Stimulated activated CD4-positive, alpha-beta T cell treated with anti-CD3 and anti-CD28 coated beads, Interleukin-12 subunit alpha, Interleukin-12 subunit beta, amount 100 ng/mL, for 4 hours (primary cell): ENCODE results near the gene CARMIL3.
A peak's percentile ranks its signal among the peaks of the same experiment; 100 is the strongest.

Source experiments
- DNase-seq: peaks from one replicate; pipeline ENCODE4 v3.0.0-alpha.2; 2020

Gene CARMIL3

DNA sequence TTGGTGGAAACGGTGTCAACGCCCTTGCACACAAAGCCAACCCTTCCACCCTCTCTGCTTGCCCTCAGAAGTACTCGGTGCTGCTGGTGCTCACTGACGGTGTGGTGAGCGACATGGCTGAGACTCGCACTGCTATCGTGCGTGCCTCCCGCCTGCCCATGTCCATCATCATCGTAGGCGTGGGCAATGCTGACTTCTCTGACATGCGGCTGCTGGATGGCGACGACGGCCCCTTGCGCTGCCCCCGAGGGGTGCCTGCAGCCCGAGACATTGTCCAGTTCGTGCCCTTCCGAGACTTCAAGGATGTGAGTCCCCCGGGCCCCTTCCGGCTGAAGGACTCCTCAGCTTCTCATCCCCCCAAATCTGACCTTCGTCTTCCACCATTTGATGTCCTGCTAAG is 25.3 kb downstream of the CARMIL3 start:
- no peak for DNase-seq

DNA sequence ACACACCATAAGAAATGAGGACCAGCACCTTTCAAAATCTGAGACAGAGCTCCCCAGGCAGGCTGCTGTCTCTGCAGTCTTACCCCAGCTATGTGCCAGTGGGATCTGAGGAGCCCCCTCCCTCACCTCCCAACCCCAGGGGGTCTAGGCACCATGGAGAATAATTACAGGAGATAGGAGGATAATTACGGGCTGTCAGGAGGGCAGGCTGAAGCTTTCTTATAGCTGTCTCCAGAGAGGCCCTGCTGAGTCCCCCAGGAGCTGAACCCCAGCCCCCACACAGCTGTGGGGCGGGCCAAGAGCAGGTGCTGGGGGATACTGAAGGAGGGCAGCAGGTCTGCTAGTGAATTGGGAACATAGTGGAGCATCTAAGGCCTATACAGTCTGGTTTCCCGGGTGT is 26.3 kb downstream of the CARMIL3 start:
- DNase-seq = no peak

DNA sequence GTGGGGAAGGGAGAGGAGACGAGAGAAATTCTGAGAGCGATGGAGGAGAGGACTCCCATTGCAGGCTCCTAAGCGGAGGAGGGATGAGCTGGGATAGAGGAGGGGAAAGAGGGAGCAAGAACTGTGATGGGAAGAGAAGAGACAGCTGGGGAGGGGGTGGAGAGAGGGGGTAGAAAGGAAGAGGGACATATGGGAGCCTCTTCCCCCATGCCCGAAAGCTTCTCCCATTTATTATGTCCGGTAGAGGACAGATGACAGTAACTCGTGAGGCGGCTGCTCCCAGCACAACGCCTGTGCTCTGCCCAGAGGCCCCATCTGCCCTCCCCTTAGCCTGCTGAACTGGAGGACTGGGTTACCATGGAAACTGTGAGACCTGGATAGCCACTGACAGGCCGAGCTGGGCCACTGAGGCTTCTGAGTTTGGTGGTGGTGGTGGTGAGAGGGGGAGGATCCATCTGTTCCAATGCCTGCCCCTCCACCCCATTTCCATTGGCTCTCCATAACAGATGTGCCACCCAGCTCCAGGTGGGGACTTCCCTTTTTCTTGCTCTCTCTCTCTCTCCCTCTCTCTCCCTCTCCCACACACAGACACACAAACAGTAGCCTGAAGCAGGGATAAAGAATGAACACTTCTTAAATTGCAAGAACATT is 27.8 kb downstream of the CARMIL3 start:
- no peak for DNase-seq

DNA sequence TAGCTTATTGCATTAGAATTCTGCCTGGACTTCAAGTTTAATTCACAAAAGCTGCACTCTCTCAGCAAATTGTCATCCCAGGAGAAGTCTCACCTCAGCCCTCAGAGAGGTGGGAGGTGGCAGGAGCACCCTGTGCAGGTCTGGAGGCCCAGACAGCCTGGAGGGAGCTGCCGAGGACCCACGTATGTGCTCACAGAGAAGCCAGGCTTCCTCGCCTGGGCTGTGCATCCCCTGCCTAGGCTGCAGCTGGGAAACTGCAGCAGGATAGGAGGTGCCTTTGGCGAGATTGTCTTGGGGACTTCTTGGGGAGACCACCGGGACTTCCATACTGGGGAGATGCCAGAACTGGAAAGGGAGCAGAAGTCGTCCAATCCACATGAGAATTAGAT is 28.3 kb downstream of the CARMIL3 start:
- no peak for DNase-seq

DNA sequence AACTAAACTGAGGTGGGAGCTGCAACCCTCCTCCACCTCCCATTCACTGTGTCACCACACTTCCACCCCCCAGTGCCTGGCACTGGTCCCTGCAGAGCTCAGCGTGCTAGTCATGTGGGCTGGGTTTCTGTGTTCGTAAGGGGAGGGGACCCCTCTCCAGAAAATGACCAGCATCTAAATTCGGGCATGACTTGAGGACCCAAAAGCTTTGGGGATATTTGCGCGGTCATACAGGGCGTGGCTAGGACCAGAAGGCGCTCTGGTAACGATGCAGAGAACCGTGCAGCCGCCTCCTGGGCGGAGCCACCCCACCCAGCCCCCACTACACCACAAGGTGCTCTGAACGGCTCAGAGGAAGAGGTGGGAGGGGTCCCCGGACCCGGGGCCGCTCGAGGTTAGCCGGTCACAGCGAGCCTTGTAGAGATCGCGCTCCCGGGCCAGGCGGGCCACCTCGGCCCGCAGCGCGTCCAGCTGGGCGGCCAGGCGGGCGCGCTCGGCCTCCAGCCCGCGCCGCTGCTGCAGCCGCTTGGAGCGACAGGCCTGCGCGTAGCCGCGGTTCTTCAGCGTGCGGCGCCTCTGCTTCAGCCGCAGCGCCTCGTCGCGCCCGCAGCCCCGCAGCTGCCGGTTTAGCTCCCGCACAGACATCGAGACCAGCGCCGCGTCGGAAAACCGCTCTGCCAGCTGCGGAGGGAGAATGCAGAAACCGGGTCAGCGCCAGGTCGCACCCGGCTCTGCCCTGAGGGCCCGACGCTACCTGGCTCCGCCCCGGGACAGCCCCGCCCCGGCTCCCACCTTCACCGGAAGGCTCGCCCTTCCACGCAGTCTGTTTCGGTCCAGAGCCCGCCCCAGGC is 29.3 kb downstream of the CARMIL3 start:
- peak; percentile 66 for DNase-seq

DNA sequence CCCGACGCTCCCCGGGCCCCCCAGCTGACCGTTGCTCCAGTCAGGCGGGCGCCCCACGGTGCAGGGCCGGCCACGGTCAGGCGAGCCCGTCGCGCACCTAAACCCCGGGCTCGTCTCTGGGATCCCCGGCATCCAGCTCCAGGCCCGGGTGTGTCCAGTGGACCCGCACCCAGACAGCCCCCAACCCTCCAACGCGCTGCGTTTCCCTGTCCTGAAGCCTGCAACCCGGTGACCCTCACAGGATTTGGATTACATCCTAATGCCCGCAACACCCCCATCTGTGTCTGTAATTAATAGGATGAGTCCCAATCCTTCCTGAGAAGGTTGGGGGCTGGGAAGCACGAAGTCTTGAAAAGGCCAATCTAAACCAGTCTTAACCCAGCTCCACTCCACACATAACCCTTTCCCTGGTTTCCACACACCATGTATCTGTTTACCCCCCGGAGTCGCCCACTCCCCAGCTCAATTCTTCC is 30.0 kb downstream of the CARMIL3 start:
- no peak for DNase-seq

DNA sequence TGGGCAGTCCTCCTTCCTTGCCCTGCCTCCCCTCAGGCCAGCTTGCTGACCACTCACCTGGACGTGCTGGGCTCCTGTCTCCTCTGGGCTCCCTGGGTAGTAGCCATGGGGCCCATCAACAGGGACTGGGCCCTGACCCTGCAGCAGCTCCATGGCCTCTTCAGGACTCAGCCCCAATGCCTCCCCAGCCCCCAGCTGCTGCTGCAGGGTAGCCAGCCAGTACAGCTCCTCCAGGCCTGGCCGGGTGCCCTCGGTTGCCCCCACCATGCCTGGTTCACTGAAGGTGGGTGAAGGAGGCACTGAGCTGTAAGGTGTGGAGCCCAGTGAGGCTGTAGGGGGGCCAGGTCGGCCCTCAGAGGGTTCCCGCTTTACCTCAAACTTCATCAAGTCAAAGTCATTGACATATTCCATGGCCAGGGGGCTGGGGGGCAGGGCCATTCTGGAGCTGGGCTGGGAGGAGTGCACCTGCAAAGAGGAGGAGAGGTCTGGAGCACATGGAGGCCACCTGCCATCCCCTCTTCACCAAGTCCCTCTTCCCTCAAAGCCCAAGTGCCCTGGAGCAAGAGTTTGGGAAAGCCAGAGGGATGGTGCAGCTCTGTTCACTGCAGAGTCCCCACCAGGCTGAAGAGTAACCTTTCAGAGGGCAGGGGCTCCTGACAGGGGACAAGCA is 30.7 kb downstream of the CARMIL3 start:
- no peak for DNase-seq

DNA sequence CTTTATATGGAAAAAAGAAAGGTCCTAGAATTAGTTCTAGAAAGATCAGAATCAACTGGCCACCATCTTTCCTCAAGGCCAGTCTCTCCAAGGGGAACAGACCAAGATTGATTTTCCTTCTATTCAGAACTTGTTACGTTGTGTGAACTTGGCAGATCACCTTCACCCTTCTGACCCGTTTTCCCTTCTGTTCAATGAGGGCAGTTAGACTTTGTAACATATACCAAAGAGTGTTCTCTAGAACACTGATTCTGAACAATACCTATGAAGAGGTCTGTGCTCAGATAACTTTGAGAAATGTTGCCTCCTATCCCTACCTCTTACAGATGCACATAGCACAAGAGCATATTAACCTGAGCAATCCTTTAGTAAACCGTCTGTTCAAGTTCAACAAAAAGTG is 31.7 kb downstream of the CARMIL3 start:
- DNase-seq = no peak

DNA sequence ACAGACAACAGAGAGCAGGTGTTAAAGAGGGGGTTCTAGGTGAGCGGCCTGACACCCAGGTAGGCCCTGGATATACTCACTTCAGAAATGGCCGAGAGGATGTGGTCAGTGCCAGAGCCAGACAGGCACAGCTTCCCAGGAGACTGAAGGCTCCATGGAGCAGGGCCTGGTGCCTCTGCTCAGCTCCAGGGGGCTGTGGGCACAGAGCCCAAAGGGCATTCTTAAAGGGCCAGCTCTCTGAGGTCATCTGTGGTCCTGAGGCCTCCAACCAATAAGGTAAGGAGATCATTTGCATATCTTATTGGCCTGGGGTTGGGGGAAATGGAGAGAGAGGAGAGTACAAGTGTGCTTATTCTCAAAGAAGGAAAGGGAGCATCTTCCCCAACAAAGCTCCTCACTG is 32.6 kb downstream of the CARMIL3 start:
- DNase-seq = no peak

DNA sequence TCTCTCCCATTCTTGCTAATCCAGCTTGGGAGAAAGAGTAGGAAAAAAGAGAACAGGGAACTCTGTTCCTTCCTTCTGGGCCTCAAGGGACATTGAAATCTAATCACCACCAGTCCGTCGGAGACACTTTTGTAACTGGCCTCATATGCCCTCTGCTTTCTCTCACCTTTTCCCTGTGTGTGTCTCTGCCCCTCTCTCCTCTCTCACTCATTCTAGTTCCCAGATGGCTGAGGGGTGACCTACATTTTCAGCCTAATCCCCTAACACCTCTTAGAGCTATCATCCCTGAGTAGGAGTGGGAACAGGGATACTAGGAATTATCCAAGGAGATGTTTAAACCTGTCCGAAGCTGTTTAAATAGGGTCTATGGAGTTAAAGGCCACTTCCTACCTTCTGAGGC is 33.4 kb downstream of the CARMIL3 start:
- DNase-seq = no peak

DNA sequence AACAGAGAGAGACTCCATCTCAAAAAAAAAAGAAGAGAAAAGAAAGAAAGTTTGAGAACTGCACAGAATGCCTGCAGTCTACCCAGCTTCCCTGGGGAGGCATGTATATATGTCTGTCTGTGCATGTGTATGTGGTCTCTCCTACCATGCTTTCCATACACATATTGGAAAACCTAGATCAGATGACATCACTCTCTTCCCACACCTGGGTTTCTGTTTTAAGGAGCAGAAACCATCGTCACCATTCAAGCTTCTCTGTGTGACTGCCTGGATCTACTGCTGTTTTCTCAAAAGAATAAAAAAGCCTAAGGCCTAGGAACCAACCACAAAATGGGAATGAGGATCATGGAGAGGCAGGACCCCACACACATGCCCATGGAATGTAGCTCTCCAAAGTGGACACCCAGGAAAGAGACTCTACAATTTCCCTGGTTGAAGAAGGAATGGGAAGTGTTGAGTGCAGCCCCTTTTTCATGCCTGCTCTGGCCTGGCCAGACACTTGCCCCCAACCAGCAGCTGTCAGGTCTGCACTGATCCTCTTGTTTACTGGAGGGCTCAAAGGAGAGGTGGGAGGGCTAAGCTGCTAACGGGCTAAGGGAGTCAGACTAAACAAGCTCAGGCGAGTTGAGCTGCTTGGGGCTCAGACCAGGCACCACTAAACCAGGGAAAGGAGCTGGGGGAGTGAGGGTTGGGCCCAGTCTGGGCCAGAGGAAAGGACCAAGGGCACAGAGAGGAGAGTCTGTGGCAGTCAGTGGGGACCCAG is 34.6 kb downstream of the CARMIL3 start:
- no peak for DNase-seq

DNA sequence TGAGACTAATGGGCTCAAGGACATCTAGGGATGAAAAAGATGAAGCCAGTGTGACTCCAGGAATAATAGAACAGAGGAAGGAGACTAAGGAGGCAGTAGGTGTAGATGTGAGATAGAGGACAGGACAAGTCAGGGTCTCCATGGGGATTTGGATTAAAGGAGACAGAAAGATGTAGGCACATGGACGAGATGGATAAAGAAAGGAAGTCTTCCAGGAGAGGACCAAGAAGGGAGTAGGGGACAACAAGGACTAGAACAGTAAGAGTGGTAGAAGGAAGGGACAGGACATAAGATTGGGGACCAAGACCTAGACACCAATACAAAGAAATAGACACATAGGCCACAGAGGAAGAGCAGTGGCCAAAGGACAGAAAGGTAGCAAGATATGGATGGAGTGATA is 35.2 kb downstream of the CARMIL3 start:
- no peak for DNase-seq

DNA sequence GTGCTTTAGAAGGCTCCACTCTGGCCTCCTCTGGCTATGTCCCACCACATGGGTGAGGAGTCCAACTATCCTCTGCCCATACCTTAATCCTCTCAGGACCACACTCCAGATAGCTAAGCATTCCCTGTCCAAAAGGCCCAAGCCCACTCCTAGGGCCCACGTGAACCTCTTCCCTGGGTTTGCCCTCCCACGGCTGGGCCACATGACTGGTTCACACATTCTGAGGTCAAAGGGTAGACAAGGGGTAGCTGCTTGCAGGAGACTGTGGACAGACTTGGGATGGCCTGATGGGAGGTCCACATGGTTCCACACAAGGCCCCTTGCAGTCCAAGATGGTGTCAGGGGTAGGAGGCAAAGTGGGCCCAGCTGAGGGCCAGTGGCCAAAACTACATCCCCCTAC is 36.3 kb downstream of the CARMIL3 start:
- no peak for DNase-seq

DNA sequence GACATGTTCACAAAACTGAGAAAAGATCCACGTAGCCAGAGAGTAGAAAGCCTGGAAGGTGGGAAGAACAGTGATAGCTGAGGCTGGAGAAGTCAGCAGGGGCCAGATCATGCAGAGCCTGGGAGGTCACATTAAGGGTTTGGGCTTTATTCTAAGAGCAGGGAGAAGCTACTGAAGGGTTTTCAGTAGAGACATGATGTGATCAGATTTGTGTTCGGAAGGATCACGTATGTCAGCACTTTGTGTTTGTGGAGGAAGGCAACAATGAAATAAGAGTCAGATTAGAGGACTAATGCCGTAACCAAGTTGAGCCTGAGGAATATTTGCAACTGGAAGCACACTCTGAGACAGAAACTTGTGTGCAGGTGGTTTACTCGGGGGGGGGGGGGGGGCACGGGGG is 38.1 kb downstream of the CARMIL3 start:
- DNase-seq = no peak

DNA sequence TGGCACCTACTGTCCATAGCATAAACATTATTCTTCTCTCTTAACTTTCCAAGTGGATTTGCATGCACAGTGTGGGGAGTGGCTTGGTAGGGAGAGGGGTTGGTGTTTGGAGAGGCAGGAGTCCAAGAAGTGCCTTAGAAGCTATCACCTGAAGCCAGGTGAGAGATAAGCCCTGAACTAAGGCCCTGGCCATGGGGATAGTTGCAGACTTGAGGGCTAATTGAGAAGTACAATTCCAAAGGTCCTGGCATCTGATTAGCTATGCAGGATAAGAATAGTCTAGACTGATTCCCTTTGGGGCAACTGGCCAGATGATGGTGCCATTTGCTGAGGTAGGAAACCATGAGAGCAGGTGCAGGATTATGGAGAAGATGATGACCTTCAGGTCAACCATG is 40.3 kb downstream of the CARMIL3 start:
- no peak for DNase-seq

DNA sequence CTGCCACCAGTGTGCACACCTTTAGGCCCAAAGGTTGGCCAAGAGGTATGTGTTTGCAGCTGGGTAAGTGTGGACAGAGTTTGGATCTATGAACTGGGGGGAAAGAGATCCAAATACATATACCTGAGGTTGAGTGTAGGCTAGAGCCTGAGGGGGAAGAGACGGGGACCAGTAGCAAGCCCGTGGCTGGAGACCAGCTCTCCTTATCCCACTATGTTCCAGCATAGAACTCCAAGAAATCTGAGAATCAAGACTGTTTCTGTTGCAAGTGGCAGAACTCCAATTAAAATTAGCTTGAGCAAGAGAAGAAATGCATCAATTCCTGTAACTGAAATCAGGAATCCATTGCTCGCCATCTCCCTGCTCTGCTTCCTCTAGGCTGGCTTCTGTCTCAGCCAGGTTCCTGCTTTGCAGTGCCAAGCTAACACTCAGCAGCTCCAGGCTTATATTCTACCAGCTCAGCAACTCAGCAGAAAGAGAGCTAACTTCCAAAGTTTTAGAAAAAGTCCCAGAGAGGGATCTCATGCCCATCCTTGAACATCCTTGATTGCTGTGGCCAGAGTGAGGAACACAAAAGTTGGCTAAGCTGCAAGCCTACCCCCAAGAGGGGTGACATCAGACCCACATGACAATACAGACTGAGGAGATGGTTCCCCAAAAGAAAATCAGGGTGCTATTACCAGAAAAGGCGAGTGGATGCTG is 40.8 kb downstream of the CARMIL3 start:
- no peak for DNase-seq

DNA sequence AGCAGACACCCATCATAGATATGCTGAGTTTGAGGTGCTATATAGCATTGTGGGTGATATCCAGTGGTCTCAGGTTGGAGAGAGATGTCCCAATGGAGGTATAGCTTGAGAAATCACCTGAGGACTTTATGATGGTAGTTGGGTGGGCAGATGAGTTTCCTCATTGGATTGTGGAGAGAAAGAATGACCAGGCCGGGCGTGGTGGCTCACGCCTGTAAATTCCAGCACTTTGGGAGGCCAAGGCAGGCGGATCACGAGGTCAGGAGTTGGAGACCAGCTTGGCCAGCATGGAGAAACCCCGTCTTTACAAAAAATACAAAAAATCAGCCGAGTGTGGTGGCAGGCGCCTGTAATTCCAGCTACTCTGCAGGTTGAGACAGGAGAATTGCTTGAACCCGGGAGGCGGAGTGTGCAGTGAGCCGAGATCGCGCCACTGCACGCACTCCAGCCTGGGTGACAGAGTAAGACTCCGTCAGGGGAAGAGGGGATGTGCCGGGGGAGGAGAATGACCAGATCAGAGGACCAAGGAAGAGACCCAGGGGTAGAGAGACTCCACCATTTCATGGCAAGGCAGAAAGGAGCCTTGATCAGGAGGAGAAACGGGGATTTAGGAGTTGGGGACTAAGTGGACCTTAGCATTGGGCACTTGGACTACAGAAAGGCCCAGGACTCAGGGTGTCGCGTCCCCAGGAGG is 41.5 kb downstream of the CARMIL3 start:
- no peak for DNase-seq

DNA sequence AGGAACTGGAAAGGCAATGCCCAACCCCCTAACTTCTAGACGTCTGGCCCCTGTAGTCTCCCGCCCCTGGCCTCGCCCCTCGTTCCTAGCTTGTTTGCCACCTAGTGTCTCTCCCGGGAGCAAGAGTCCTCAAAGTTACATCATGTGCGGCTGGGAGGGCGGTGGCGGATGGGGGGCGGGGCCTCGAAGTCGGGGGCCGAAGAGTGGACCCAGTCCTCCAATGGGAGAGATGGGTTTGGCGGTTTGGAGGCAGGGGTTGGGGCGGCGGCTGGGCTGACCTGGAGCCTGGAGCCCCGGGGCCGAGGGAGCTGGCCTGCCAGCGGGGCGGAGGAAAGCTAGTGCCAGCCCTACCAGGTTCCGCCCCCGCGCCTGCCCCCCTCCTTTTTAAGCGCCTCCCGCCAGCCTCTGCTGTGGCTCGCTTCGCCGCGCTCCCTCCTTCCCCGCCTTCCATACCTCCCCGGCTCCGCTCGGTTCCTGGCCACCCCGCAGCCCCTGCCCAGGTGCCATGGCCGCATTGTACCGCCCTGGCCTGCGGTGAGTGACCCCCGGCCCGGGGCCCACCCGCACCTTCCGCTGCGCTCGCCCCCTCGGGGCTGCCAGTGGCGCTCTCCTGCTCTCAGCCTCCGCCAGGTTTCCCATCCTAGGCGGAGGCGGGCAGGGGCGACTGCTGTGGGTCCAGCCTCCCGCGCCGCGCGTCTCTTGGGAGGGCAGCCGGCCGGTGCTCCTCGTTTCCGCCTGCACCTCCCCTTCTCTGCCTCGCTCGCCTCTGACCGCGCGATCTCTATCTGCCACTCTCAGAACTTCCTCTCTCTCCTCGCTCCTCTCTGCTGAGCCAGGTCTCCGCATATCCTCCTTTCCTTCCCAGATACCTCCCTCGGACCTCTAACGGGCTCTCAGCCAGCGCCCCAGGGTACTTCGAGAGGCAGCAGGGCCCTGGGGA is 42.4 kb downstream of the CARMIL3 start, which contains the start of gene PCK2:
PCK2 (plus strand) TSS at position 411 of the 940 bp plus-strand sequence; CDS start at position 506, 95 bp downstream.
- DNase-seq = peak; percentile 88

DNA sequence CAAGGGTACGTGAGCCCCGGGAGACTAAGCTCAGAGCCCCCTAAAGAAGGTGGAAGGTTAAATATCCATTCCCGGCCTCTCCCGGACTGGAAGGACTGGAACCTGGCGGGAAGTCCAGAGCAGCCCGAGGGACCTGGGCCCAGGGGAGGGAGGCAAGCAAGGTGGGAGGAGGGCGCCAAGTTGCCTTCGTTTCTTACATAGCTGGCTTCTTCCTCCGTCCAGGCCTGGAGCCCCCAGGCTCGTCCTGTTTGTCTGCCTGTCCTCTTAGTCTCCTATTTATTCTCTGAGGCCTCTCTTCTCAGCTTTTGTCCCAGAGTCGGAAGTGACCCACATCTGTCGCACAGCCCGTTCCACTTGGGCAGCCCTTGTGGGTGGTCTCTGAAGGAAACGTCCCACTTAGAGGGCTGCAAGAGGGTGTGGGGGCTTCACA is 43.0 kb downstream of the CARMIL3 start:
- DNase-seq = peak; percentile 20

DNA sequence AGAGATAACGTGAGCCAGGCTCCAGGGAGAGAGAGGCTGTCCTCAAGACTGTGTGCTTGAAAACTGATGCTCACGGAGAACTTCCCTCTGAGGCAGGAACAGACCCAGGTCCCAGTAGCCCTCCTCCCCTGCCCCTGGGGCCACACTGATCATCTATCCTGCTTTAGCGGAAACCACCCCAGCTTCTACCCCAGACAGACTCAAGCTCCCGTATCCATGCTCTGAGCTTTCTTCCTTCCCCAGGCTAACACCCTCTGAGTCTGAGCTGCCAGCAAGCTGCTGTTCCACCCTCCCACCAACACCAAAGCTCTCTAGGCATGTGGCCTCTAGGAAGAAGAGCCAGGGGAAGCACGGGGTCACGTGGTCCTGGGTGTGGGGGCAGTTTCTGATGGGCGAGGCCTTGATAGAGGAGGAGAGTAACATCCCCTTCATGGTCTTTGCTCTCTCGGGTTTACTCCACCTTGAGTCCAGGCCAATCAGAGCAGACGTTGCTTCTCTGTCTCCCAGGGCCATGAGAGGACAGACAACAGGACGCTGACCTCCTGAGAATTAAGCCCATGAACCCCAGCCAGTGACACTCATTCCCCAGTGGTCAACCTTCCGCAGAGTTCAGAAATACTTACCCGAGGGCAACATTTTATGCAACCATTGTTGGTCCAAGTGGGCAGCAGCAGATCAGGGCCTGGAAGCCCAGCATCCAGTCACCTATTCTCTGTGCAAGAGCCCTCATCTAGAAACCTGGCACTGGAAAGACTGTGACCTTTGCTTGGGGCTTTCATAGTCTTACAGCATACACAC is 43.7 kb downstream of the CARMIL3 start:
- DNase-seq = peak; percentile 51
